Measurements from ENCODE around the gene USP10. TPM values are rescaled to one million over a fixed set of nuclear protein-coding genes. Genes with fewer than 3 reads are reported as not detected.

Gene USP10
- polyA plus RNA-seq, 2 of the 4 experiments (the other 2 are of a cell fraction) = 61.5 to 93.5 TPM

DNA sequence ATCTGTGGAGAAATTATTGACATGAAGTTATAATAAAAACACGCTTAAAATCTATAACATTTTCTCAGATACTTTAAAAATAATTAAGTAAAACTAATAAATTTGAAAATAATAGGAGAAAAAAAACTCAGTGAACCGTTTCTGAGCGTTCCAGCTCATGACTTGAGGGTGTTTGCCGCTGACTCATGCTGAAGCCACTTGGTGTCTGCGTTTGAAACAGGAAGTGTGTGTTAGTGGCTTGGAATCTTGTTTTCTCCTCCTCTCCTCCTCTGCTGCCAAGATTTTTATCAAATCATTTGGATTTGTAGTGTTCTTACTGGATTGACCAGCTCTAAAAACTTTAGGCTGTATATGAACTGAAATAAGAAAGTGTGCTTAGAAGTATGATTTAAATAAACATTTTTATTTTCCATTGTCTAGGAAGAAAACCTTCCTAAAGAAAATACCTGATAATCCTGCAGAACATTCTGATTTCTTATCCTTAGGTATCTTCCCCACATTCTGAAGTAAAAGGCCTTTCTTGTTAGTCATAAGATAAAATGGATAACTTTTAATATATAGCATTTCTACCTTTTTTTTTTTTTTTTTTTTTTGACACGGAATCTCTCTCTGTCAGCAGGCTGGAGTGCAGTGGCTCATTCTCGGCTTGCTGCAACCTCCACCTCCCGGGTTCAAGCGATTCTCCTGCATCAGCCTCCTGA lies 30.8 kb downstream of the USP10 start:
- no peaks in the 10 kb centered on the region for H3K9me3 ChIP-seq
- ATAC-seq = peak; percentile 87 to 89
- H3K4me3 ChIP-seq = peak overlapping the region; percentile 33
- ChIA-PET POLR2A (interaction anchor here (1.2 to 1.8 kb wide), 3 partner anchors 8 to 112 kb away, joined by 3 to 6 read pairs (median 4); partner anchors contain the start of gene COTL1), CTCF (interaction anchor here (0.8 to 2.7 kb wide), 10 partner anchors 9 to 222 kb away, joined by 3 to 29 read pairs (median 4); no protein-coding TSS in a partner anchor)
- 1% methylated on average over 9 of the region's 9 CpGs for WGBS (ENCODE audit: missing lambda C conversion rate)
- DNase-seq (ENCODE audit: low read depth in 1 of 2, low spot score in 1 of 2) = peak; percentile 82 to 87
- peak overlapping the region; percentile 84 to 92 for H3K27ac ChIP-seq
- FAIRE-seq = peak; percentile 59
- H3K4me2 ChIP-seq = peak overlapping the region; percentile 80
- H3K4me1 ChIP-seq = peaks cover 87% of the 10 kb centered on the region
- TF ChIP-seq ZSCAN20 (CRISPR knock-in tag; IDR thresholded peaks at IDR 0.05) (no peak), GATA3 (IDR thresholded peaks at IDR 0.05; ENCODE audit: borderline replicate concordance) (peak; percentile 78; the same call in 1 of the 2 replicates), SREBF2 (IDR thresholded peaks at IDR 0.05) (no peak), RCOR1 (IDR thresholded peaks at IDR 0.05; ENCODE audit: low read depth, low read length) (no peak), EP300 (IDR thresholded peaks at IDR 0.05) (no peak), FOXS1 (CRISPR knock-in tag; IDR thresholded peaks at IDR 0.05) (no peak), KDM1A (IDR thresholded peaks at IDR 0.05; ENCODE audit: low read depth) (no peak), CBX8 (IDR thresholded peaks at IDR 0.05) (no peak), HOXB13 (CRISPR knock-in tag; IDR thresholded peaks at IDR 0.05; ENCODE audit: low read depth) (no peak), NFE2L2 (conservative IDR thresholded peaks at IDR 0.05; ENCODE audit: low read length) (no peak), RFX5 (IDR thresholded peaks at IDR 0.05) (no peak), CHD2 (IDR thresholded peaks at IDR 0.05; ENCODE audit: low read length, partially characterized antibody) (no peak), POLR2AphosphoS2 (conservative IDR thresholded peaks at IDR 0.05; ENCODE audit: low read length) (no peak), ZC3H11A (IDR thresholded peaks at IDR 0.05) (no peak), TP53 (CRISPR knock-in tag; IDR thresholded peaks at IDR 0.05) (no peak), JUNB (IDR thresholded peaks at IDR 0.05) (0 out of 2 replicates have a peak, but pooled peaks have one; percentile 37), ZFP36 (IDR thresholded peaks at IDR 0.05; ENCODE audit: borderline replicate concordance, partially characterized antibody) (no peak), PBX3 (IDR thresholded peaks at IDR 0.05) (no peak), HOXA7 (CRISPR knock-in tag; IDR thresholded peaks at IDR 0.05) (no peak), CEBPB (IDR thresholded peaks at IDR 0.05) (no peak), RAD21 (conservative IDR thresholded peaks at IDR 0.05 in 1 of 2, IDR thresholded peaks at IDR 0.05 in 1 of 2) (no peak), ESRRA (IDR thresholded peaks at IDR 0.05; ENCODE audit: borderline replicate concordance, low read length) (no peak), CHD4 (IDR thresholded peaks at IDR 0.05; ENCODE audit: borderline replicate concordance) (no peak), ZNF302 (CRISPR knock-in tag; IDR thresholded peaks at IDR 0.05) (no peak), NR3C1 (IDR thresholded peaks at IDR 0.05) (no peak), RNF2 (IDR thresholded peaks at IDR 0.05; ENCODE audit: borderline replicate concordance, low read depth) (no peak), MYC (IDR thresholded peaks at IDR 0.05; ENCODE audit: borderline replicate concordance, low read length) (no peak), HDAC2 (IDR thresholded peaks at IDR 0.05) (no peak), MAFK (IDR thresholded peaks at IDR 0.05; ENCODE audit: partially characterized antibody) (peak; percentile 42), FOSB (CRISPR knock-in tag; IDR thresholded peaks at IDR 0.05) (no peak), REST (IDR thresholded peaks at IDR 0.05) (no peak), FOSL2 (IDR thresholded peaks at IDR 0.05) (peak; percentile 71), FOSL2 (CRISPR knock-in tag; IDR thresholded peaks at IDR 0.05) (peak; percentile 85), JUN (IDR thresholded peaks at IDR 0.05) (no peak)
- TF ChIP-seq, protein P1, sequence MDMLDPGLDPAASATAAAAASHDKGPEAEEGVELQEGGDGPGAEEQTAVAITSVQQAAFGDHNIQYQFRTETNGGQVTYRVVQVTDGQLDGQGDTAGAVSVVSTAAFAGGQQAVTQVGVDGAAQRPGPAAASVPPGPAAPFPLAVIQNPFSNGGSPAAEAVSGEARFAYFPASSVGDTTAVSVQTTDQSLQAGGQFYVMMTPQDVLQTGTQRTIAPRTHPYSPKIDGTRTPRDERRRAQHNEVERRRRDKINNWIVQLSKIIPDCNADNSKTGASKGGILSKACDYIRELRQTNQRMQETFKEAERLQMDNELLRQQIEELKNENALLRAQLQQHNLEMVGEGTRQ (IDR thresholded peaks at IDR 0.05) = no peak
- TF ChIP-seq, protein P2, sequence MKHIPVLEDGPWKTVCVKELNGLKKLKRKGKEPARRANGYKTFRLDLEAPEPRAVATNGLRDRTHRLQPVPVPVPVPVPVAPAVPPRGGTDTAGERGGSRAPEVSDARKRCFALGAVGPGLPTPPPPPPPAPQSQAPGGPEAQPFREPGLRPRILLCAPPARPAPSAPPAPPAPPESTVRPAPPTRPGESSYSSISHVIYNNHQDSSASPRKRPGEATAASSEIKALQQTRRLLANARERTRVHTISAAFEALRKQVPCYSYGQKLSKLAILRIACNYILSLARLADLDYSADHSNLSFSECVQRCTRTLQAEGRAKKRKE (CRISPR knock-in tag; IDR thresholded peaks at IDR 0.05; ENCODE audit: low read depth) = no peak
- TF ChIP-seq, protein P3, sequence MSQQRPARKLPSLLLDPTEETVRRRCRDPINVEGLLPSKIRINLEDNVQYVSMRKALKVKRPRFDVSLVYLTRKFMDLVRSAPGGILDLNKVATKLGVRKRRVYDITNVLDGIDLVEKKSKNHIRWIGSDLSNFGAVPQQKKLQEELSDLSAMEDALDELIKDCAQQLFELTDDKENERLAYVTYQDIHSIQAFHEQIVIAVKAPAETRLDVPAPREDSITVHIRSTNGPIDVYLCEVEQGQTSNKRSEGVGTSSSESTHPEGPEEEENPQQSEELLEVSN (IDR thresholded peaks at IDR 0.05; ENCODE audit: borderline replicate concordance, low read depth) = no peak

All from A549 (cell line).